Neural cell (in vitro differentiated cells): ENCODE data around the gene YIPF5. TPM values are rescaled to one million over a fixed set of nuclear protein-coding genes. Genes with fewer than 3 reads are reported as not detected.
A peak's percentile ranks its signal among the peaks of the same experiment; 100 is the strongest.

ENCODE experiments used
- H2AFZ ChIP-seq: fragments of 200-600, 300-800 bp; sonication (generic), shearing (Covaris generic); 2 replicates; pipeline ENCODE4 v1.6.0; 2014; ENCODE audit warnings: low read depth, mild to moderate bottlenecking, antibody characterized with exemption, low read length, moderate library complexity
- H3F3A ChIP-seq: fragments of 200-600 bp; shearing (Covaris generic); 2 replicates; pipeline ENCODE4 v1.6.1; 2016; ENCODE audit warnings: mild to moderate bottlenecking, moderate library complexity, mixed read lengths, antibody characterized with exemption, low read length; ENCODE audit not compliant: insufficient read depth, poor library complexity, severe bottlenecking
- H3K27ac ChIP-seq: fragments of 200-600, 300-800 bp; sonication (generic), shearing (Covaris generic); 2 replicates; pipeline ENCODE4 v1.5.1; 2014; ENCODE audit warnings: mild to moderate bottlenecking, low read length, moderate library complexity
- H3K27me3 ChIP-seq: fragments of 300-800, 200-600 bp; sonication (generic), shearing (Covaris generic); 2 replicates; pipeline ENCODE4 v1.6.0; 2014; ENCODE audit warnings: mild to moderate bottlenecking, low read depth, low read length, moderate library complexity; ENCODE audit not compliant: insufficient read depth
- H3K36me3 ChIP-seq: fragments of 300-800, 200-600 bp; sonication (generic), shearing (Covaris generic); 2 replicates; pipeline ENCODE4 v1.5.1; 2014; ENCODE audit warnings: mild to moderate bottlenecking, antibody characterized with exemption, low read length, moderate library complexity; ENCODE audit not compliant: insufficient read depth
- H3K4me2 ChIP-seq: fragments of 300-800, 200-600 bp; sonication (generic), shearing (Covaris generic); 2 replicates; pipeline ENCODE4 v1.6.0; 2014; ENCODE audit warnings: mild to moderate bottlenecking, low read length
- H3K4me3 ChIP-seq: fragments of 300-800, 200-600 bp; sonication (generic), shearing (Covaris generic); 2 replicates; pipeline ENCODE4 v1.5.1; 2014; ENCODE audit warnings: mild to moderate bottlenecking, low read length, moderate library complexity
- H3K79me2 ChIP-seq: fragments of 200-600 bp; shearing (Covaris generic); replicated peaks from 2 replicates; pipeline ENCODE4 v1.6.0; 2014; ENCODE audit warnings: mild to moderate bottlenecking, low read length, moderate library complexity; ENCODE audit not compliant: insufficient read depth
- H3K9ac ChIP-seq: fragments of 300-800, 200-600 bp; sonication (generic), shearing (Covaris generic); 2 replicates; pipeline ENCODE4 v1.6.1; 2016; ENCODE audit warnings: mild to moderate bottlenecking, low read length, mixed read lengths
- H3K9me2 ChIP-seq: fragments of 200-600 bp; shearing (Covaris generic); 2 replicates; pipeline ENCODE4 v1.6.1; 2016; ENCODE audit warnings: mild to moderate bottlenecking, low read length, mixed read lengths; ENCODE audit not compliant: insufficient read depth
- H3K9me3 ChIP-seq: fragments of 200-600, 300-800 bp; sonication (generic), shearing (Covaris generic); 2 replicates; pipeline ENCODE4 v1.6.1; 2016; ENCODE audit warnings: mild to moderate bottlenecking, mixed run types, low read length, moderate library complexity, mixed read lengths
- H4K20me1 ChIP-seq: fragments of 200-600 bp; shearing (Covaris generic); 2 replicates; pipeline ENCODE4 v1.6.1; 2016; ENCODE audit warnings: mild to moderate bottlenecking, mixed run types; ENCODE audit not compliant: insufficient read depth
- EP300 ChIP-seq: fragments of 450-650 bp; conservative IDR thresholded peaks from 2 replicates; pipeline ENCODE4 v1.6.1; 2014; ENCODE audit warnings: antibody characterized with exemption, mild to moderate bottlenecking, moderate library complexity; ENCODE audit not compliant: poor library complexity, severe bottlenecking
- EZH2 ChIP-seq: fragments of 200-600, 300-800 bp; shearing (Covaris generic), sonication (generic); IDR thresholded peaks from 2 replicates; pipeline ENCODE4 v1.6.1; 2014; ENCODE audit warnings: antibody characterized with exemption, low read length, borderline replicate concordance, mild to moderate bottlenecking; ENCODE audit not compliant: insufficient read depth, poor library complexity, severe bottlenecking
- MXI1 ChIP-seq: fragments of 450-650 bp; conservative IDR thresholded peaks from 2 replicates; pipeline ENCODE4 v1.6.1; 2014; ENCODE audit warnings: antibody characterized with exemption, mild to moderate bottlenecking; ENCODE audit not compliant: poor library complexity, severe bottlenecking
- POLR2AphosphoS5 ChIP-seq: IDR thresholded peaks from 2 replicates; pipeline ENCODE4 v1.6.1; 2012
- RAD21 ChIP-seq: fragments of 450-650 bp; conservative IDR thresholded peaks from 2 replicates; pipeline ENCODE4 v1.6.1; 2014; ENCODE audit warnings: antibody characterized with exemption, mild to moderate bottlenecking, moderate library complexity
- SMC3 ChIP-seq: fragments of 450-650 bp; conservative IDR thresholded peaks from 2 replicates; pipeline ENCODE4 v1.6.1; 2014; ENCODE audit warnings: antibody characterized with exemption, mild to moderate bottlenecking, moderate library complexity; ENCODE audit not compliant: poor library complexity
- TAF1 ChIP-seq: IDR thresholded peaks from 2 replicates; pipeline ENCODE4 v1.6.1; 2012; ENCODE audit warnings: low read depth
- polyA plus RNA-seq: library from polyadenylated mRNA; depleted of rRNA; stranded (reverse); fragments of >200 nt; gene quantifications from 2 replicates; pipeline ENCODE4 v1.2.3, GENCODE V29; 2014
- TF ChIP-seq, protein P1 (sequence below): IDR thresholded peaks from 2 replicates; pipeline ENCODE4 v1.6.1; 2012; ENCODE audit warnings: borderline replicate concordance
- TF ChIP-seq, protein P2 (sequence below): fragments of 450-650 bp; IDR thresholded peaks from 2 replicates; pipeline ENCODE4 v1.5.1; 2014; ENCODE audit warnings: antibody characterized with exemption, mild to moderate bottlenecking, moderate library complexity; ENCODE audit not compliant: poor library complexity, severe bottlenecking

Gene YIPF5
- polyA plus RNA-seq, 1 donor from 2014 or later, result 59.6 TPM

DNA sequence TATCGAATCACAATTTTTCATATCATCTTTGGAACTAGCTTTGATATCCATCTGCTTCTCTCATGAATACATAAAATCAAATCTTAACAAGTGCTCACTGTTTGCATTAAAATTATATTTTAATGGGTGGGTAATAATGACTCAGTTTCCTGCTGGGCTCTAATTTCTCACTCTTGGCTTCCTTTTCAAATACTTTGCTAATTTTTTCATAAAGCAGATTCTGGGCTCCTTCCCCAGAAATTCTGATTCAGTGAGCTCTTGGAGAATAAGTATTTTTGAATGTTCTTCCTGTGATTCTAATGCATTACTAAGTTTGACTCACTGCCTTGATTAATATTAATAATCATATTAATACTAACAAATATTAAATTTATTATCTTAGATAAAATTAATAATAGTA lies 48.9 kb downstream of the YIPF5 start:
- Histone ChIP-seq H3K36me3 (no peaks in the 10 kb centered on the region), H3K4me3 (no peak overlapping the region), H3K9me3 (no peaks in the 10 kb centered on the region), H3K27ac (no peak overlapping the region), H3K79me2 (no peaks in the 10 kb centered on the region), H3K9me2 (no peaks in the 10 kb centered on the region), H3K4me2 (no peak overlapping the region), H4K20me1 (no peaks in the 10 kb centered on the region), H3K27me3 (no peaks in the 10 kb centered on the region), H3F3A (no peaks in the 10 kb centered on the region), H2AFZ (no peak overlapping the region), H3K9ac (no peak overlapping the region)
- TF ChIP-seq TAF1 (no peak), MXI1 (no peak)

DNA sequence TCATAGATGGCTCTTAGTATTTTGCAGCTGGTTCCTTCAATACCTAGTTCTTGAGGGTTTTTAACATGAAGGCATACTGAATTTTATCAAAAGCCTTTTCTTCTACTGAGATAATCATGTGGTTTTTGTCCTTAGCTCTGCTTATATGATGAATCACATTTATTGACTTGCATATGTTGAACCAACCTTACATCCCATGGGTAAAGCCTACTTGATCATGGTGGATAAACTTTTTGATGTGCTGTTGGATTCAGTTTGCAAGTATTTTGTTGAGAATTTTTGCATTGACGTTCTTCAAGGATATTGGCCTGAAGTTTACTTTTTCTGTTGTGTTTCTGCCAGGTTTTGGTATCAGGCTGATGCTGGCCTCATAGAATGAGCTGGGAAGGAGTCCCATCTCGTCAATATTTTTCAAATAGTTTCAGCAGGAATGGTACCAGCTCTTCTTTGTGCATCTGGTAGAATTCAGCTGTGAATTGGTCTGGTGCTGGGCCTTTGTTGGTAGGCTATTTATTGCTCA lies 49.7 kb downstream of the YIPF5 start:
- TF ChIP-seq, protein P1, sequence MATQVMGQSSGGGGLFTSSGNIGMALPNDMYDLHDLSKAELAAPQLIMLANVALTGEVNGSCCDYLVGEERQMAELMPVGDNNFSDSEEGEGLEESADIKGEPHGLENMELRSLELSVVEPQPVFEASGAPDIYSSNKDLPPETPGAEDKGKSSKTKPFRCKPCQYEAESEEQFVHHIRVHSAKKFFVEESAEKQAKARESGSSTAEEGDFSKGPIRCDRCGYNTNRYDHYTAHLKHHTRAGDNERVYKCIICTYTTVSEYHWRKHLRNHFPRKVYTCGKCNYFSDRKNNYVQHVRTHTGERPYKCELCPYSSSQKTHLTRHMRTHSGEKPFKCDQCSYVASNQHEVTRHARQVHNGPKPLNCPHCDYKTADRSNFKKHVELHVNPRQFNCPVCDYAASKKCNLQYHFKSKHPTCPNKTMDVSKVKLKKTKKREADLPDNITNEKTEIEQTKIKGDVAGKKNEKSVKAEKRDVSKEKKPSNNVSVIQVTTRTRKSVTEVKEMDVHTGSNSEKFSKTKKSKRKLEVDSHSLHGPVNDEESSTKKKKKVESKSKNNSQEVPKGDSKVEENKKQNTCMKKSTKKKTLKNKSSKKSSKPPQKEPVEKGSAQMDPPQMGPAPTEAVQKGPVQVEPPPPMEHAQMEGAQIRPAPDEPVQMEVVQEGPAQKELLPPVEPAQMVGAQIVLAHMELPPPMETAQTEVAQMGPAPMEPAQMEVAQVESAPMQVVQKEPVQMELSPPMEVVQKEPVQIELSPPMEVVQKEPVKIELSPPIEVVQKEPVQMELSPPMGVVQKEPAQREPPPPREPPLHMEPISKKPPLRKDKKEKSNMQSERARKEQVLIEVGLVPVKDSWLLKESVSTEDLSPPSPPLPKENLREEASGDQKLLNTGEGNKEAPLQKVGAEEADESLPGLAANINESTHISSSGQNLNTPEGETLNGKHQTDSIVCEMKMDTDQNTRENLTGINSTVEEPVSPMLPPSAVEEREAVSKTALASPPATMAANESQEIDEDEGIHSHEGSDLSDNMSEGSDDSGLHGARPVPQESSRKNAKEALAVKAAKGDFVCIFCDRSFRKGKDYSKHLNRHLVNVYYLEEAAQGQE, result no peak
- no peak for TF ChIP-seq EP300
- TF ChIP-seq POLR2AphosphoS5, result no peak
- no peak for TF ChIP-seq EZH2
- TF ChIP-seq TAF1, result no peak
- TF ChIP-seq MXI1, result no peak
- TF ChIP-seq RAD21, result no peak
- no peak for TF ChIP-seq SMC3
- TF ChIP-seq, protein P2, sequence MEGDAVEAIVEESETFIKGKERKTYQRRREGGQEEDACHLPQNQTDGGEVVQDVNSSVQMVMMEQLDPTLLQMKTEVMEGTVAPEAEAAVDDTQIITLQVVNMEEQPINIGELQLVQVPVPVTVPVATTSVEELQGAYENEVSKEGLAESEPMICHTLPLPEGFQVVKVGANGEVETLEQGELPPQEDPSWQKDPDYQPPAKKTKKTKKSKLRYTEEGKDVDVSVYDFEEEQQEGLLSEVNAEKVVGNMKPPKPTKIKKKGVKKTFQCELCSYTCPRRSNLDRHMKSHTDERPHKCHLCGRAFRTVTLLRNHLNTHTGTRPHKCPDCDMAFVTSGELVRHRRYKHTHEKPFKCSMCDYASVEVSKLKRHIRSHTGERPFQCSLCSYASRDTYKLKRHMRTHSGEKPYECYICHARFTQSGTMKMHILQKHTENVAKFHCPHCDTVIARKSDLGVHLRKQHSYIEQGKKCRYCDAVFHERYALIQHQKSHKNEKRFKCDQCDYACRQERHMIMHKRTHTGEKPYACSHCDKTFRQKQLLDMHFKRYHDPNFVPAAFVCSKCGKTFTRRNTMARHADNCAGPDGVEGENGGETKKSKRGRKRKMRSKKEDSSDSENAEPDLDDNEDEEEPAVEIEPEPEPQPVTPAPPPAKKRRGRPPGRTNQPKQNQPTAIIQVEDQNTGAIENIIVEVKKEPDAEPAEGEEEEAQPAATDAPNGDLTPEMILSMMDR, result no peak
- Histone ChIP-seq H3K79me2 (no peaks in the 10 kb centered on the region), H3K27ac (no peak overlapping the region), H3K4me3 (no peak overlapping the region), H4K20me1 (no peaks in the 10 kb centered on the region), H3K27me3 (no peaks in the 10 kb centered on the region), H2AFZ (no peak overlapping the region), H3K9me2 (no peaks in the 10 kb centered on the region), H3K9me3 (no peaks in the 10 kb centered on the region), H3K36me3 (no peaks in the 10 kb centered on the region), H3K4me2 (no peak overlapping the region), H3F3A (no peaks in the 10 kb centered on the region), H3K9ac (no peak overlapping the region)

DNA sequence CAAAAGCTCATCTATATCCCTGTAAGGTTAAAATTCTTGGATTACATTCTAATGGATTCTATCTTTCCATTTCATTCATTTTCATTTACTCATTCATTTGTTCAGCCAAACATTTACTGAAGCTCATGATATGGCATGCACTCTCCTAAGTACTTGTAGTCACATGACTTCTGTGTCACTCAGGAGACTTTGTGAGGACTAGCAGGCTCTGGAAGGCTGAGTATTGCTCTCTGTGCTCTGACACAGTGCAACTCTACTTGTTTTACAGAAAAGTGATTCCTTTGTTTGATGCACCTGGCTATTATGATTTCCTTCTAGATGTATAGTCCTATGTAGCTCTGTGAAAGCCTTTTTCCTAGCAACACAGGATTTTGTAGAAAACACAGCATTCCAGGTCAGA lies 53.0 kb downstream of the YIPF5 start:
- no peak overlapping the region for H3K9ac ChIP-seq
- H3K36me3 ChIP-seq, result no peaks in the 10 kb centered on the region
- no peak overlapping the region for H2AFZ ChIP-seq
- H3K9me3 ChIP-seq, result no peaks in the 10 kb centered on the region
- no peaks in the 10 kb centered on the region for H4K20me1 ChIP-seq
- no peak overlapping the region for H3K27ac ChIP-seq
- H3K27me3 ChIP-seq, result no peaks in the 10 kb centered on the region
- TF ChIP-seq POLR2AphosphoS5, result no peak
- TF ChIP-seq, protein P1, result peak; percentile 16
- no peak overlapping the region for H3K4me3 ChIP-seq
- H3K79me2 ChIP-seq, result no peaks in the 10 kb centered on the region
- H3F3A ChIP-seq, result no peaks in the 10 kb centered on the region
- no peak overlapping the region for H3K4me2 ChIP-seq
- H3K9me2 ChIP-seq, result no peaks in the 10 kb centered on the region
